Osteoblast (primary cell): ENCODE data around the gene ANKRD2. TPM values are rescaled to one million over a fixed set of nuclear protein-coding genes. Genes with fewer than 3 reads are reported as not detected.

Experiments
- DNase-seq: peaks from one replicate; pipeline ENCODE4 v3.0.0; 2011; ENCODE audit warnings: low spot score, mixed read lengths; ENCODE audit not compliant: insufficient read length; ENCODE audit errors: missing footprints
- H2AFZ ChIP-seq: 2 replicates; pipeline ENCODE4 v1.6.0; 2011; ENCODE audit warnings: mild to moderate bottlenecking, low read length
- H3K27ac ChIP-seq: 2 replicates; pipeline ENCODE4 v1.5.1; 2011; ENCODE audit warnings: mild to moderate bottlenecking, low read depth, low read length, moderate library complexity
- H3K27me3 ChIP-seq: 2 replicates; pipeline ENCODE4 v1.6.0; 2012; ENCODE audit warnings: mild to moderate bottlenecking, control low read depth, inconsistent platforms, low read length, moderate library complexity; ENCODE audit not compliant: insufficient read depth
- H3K36me3 ChIP-seq: 2 replicates; pipeline ENCODE4 v1.5.1; 2011; ENCODE audit warnings: mild to moderate bottlenecking, low read length, control low read depth, moderate library complexity; ENCODE audit not compliant: insufficient read depth
- H3K4me1 ChIP-seq: 2 replicates; pipeline ENCODE4 v1.5.1; 2011; ENCODE audit warnings: mild to moderate bottlenecking, low read length, control low read depth, moderate library complexity; ENCODE audit not compliant: insufficient read depth
- H3K4me2 ChIP-seq: 2 replicates; pipeline ENCODE4 v1.6.0; 2011; ENCODE audit warnings: mild to moderate bottlenecking, low read length; ENCODE audit not compliant: insufficient read depth
- H3K4me3 ChIP-seq: fragments of 200-600 bp; sonication (generic); 3 replicates; pipeline ENCODE4 v1.5.1; 2012; ENCODE audit warnings: mild to moderate bottlenecking, low read length, inconsistent platforms; ENCODE audit not compliant: insufficient read depth
- H3K79me2 ChIP-seq: 2 replicates; pipeline ENCODE4 v1.6.0; 2012; ENCODE audit warnings: mild to moderate bottlenecking, low read length, control low read depth, inconsistent platforms; ENCODE audit not compliant: insufficient read depth
- H3K9me3 ChIP-seq: 2 replicates; pipeline ENCODE4 v1.5.1; 2011; ENCODE audit warnings: low read depth, low read length, control low read depth
- H4K20me1 ChIP-seq: 2 replicates; pipeline ENCODE4 v1.6.0; 2012; ENCODE audit warnings: mild to moderate bottlenecking, low read length, control low read depth; ENCODE audit not compliant: insufficient read depth
- total RNA-seq: library from RNA; depleted of rRNA; stranded (reverse); fragments of >200 nt; gene quantifications from 2 replicates; pipeline ENCODE4 v1.2.3, GENCODE V29; 2012
- TF ChIP-seq, protein P1 (sequence below): IDR thresholded peaks from 2 replicates; pipeline ENCODE4 v1.5.1; 2011; ENCODE audit warnings: mild to moderate bottlenecking, low read depth, low read length, moderate library complexity; ENCODE audit errors: extremely low read depth

Gene ANKRD2
- total RNA-seq, 1 donor = 0.72 TPM

DNA sequence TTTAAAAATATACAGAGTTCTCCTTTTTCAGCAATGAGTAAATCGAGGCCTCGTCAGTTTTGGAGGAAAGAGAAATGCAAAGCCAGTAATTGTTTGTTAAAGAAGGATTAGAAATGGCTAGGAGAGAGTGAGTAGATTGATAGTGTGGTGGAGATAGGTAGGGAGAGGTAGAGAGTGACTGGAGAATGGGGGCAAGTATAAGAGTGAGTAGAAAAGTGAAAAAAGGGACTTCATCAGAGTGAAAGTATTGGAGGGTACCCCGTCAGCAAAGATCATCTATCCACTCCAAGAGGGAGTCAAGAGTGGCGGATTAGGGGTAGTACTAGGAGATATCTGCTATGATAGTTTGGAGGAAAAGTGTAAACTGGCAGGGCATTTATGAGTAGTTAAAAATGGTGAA, 9.2 kb upstream of the ANKRD2 start:
- no peaks in the 10 kb centered on the region for H3K27me3 ChIP-seq
- TF ChIP-seq, protein P1, sequence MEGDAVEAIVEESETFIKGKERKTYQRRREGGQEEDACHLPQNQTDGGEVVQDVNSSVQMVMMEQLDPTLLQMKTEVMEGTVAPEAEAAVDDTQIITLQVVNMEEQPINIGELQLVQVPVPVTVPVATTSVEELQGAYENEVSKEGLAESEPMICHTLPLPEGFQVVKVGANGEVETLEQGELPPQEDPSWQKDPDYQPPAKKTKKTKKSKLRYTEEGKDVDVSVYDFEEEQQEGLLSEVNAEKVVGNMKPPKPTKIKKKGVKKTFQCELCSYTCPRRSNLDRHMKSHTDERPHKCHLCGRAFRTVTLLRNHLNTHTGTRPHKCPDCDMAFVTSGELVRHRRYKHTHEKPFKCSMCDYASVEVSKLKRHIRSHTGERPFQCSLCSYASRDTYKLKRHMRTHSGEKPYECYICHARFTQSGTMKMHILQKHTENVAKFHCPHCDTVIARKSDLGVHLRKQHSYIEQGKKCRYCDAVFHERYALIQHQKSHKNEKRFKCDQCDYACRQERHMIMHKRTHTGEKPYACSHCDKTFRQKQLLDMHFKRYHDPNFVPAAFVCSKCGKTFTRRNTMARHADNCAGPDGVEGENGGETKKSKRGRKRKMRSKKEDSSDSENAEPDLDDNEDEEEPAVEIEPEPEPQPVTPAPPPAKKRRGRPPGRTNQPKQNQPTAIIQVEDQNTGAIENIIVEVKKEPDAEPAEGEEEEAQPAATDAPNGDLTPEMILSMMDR = no peak
- H3K79me2 ChIP-seq = peaks cover 13% of the 10 kb centered on the region
- H3K27ac ChIP-seq = no peak overlapping the region
- H3K9me3 ChIP-seq = no peaks in the 10 kb centered on the region
- DNase-seq = no peak
- H3K4me3 ChIP-seq = no peak overlapping the region
- no peak overlapping the region for H3K4me2 ChIP-seq
- H3K4me1 ChIP-seq = peaks cover 3% of the 10 kb centered on the region
- H4K20me1 ChIP-seq = no peaks in the 10 kb centered on the region
- no peak overlapping the region for H2AFZ ChIP-seq
- no peaks in the 10 kb centered on the region for H3K36me3 ChIP-seq

DNA sequence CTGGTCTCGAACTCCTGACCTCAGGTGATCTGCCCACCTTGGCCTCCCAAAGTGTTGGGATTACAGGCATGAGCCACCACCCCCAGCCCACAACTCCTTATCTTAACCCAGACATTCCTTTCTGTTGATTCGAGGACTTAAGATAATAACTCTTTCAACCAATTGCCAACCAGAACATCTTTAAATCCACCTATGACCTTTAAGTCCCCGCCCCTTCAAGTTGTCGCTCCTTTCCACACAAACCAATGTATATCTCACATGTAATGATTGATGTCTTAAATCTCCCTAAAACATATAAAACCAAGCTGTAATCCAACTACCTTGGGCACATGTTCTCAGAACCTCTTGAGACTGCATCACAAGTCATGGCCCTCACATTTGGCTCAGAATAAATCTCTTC, 7.8 kb upstream of the ANKRD2 start:
- H3K27me3 ChIP-seq = no peaks in the 10 kb centered on the region
- peaks cover 3% of the 10 kb centered on the region for H3K4me1 ChIP-seq
- H3K9me3 ChIP-seq = no peaks in the 10 kb centered on the region
- no peak overlapping the region for H3K27ac ChIP-seq
- H3K79me2 ChIP-seq = peaks cover 8% of the 10 kb centered on the region
- no peak overlapping the region for H3K4me3 ChIP-seq
- no peaks in the 10 kb centered on the region for H4K20me1 ChIP-seq
- TF ChIP-seq, protein P1 = no peak
- no peak for DNase-seq
- peaks cover 9% of the 10 kb centered on the region for H3K36me3 ChIP-seq
- no peak overlapping the region for H2AFZ ChIP-seq
- H3K4me2 ChIP-seq = no peak overlapping the region

DNA sequence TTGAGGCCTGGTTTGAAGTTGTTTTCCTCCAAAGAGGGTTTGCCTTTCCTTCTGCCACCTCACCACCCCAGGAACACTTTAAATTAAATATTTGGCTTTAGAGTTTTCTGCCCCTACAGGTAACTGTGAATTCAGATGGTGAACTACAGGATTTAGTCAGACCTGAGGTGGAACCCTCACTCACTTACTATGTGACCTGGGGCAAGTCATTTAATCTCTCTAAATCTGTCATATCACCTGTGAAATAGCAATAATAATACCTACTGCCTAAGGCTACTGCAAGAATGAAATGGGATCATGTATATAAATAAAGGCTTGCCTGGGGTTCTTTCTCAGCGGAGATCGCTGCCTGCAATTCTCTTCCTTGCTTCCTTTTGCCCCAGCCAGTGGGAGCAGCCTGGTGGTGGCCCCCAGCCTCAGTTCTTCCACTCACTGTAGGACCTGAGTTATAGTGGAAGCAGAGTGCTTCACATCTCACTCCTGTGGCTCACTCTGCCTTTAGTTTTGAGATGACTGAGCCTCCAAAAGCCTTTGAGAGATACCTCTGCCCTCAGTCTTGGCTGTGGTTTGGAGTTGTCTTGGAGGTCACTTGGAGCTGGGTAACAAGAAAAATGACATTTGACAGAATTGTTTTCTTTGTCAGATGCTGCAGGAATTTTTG, 6.1 kb upstream of the ANKRD2 start:
- no peaks in the 10 kb centered on the region for H3K4me1 ChIP-seq
- no peak overlapping the region for H3K27ac ChIP-seq
- no peak overlapping the region for H3K4me3 ChIP-seq
- peaks cover 8% of the 10 kb centered on the region for H3K79me2 ChIP-seq
- no peak overlapping the region for H2AFZ ChIP-seq
- TF ChIP-seq, protein P1 = no peak
- DNase-seq = no peak
- H3K9me3 ChIP-seq = no peaks in the 10 kb centered on the region
- no peak overlapping the region for H3K4me2 ChIP-seq
- peaks cover 12% of the 10 kb centered on the region for H3K36me3 ChIP-seq
- no peaks in the 10 kb centered on the region for H3K27me3 ChIP-seq
- H4K20me1 ChIP-seq = no peaks in the 10 kb centered on the region

DNA sequence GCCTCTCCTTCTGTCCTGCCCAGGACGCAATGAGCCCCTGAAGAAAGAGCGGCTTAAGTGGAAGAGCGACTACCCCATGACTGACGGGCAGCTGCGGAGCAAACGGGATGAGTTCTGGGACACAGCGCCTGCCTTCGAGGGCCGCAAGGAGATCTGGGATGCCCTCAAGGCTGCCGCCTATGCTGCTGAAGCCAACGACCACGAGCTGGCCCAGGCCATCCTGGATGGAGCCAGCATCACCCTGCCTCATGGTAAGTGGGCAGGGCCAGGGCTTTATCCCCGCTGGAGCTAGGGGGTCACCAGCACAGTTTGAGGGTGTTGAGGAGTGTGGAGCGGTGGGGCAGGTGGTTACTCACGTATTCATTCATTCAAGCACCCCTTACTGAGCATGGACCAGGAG, 4.7 kb upstream of the ANKRD2 start:
- TF ChIP-seq, protein P1 = no peak
- no peak overlapping the region for H3K4me2 ChIP-seq
- H3K27ac ChIP-seq = no peak overlapping the region
- H4K20me1 ChIP-seq = no peaks in the 10 kb centered on the region
- peaks cover 6% of the 10 kb centered on the region for H3K79me2 ChIP-seq
- H3K36me3 ChIP-seq = peaks cover 12% of the 10 kb centered on the region
- H3K9me3 ChIP-seq = no peaks in the 10 kb centered on the region
- no peak for DNase-seq
- H3K27me3 ChIP-seq = no peaks in the 10 kb centered on the region
- H3K4me3 ChIP-seq = no peak overlapping the region
- H3K4me1 ChIP-seq = peaks cover 7% of the 10 kb centered on the region
- no peak overlapping the region for H2AFZ ChIP-seq
